Trophoblast cell (in vitro differentiated cells and primary cell): ENCODE data around the gene GRIN2A.

Experiments used
- DNase-seq, 2 donors: peaks; one replicate each; pipeline ENCODE4 v3.0.0-alpha.2; 2016
- H2AFZ ChIP-seq: 2 replicates; pipeline ENCODE4 v1.6.1; 2013; ENCODE audit warnings: low read length, moderate library complexity, mild to moderate bottlenecking; ENCODE audit not compliant: insufficient read depth, poor library complexity
- H2AK5ac ChIP-seq: 2 replicates; pipeline ENCODE4 v1.6.1; 2013; ENCODE audit warnings: mild to moderate bottlenecking, low read length
- H2BK120ac ChIP-seq: 2 replicates; pipeline ENCODE4 v1.6.1; 2013; ENCODE audit warnings: low read length, mild to moderate bottlenecking, moderate library complexity; ENCODE audit not compliant: insufficient read depth, poor library complexity
- H2BK12ac ChIP-seq: 2 replicates; pipeline ENCODE4 v1.6.1; 2013; ENCODE audit warnings: mild to moderate bottlenecking, low read length, moderate library complexity
- H2BK5ac ChIP-seq: 2 replicates; pipeline ENCODE4 v1.6.1; 2013; ENCODE audit warnings: low read length, low read depth, moderate library complexity, mild to moderate bottlenecking; ENCODE audit not compliant: poor library complexity
- H3K14ac ChIP-seq: 2 replicates; pipeline ENCODE4 v1.6.1; 2013; ENCODE audit warnings: mild to moderate bottlenecking, low read length
- H3K18ac ChIP-seq: 2 replicates; pipeline ENCODE4 v1.6.1; 2013; ENCODE audit warnings: mild to moderate bottlenecking, low read length
- H3K23ac ChIP-seq: 2 replicates; pipeline ENCODE4 v1.6.1; 2013; ENCODE audit warnings: low read length
- H3K27ac ChIP-seq: 2 replicates; pipeline ENCODE4 v1.5.1; 2013; ENCODE audit warnings: low read depth, mild to moderate bottlenecking, inconsistent platforms, low read length, moderate library complexity
- H3K27me3 ChIP-seq: 2 replicates; pipeline ENCODE4 v1.6.1; 2013; ENCODE audit warnings: inconsistent platforms, mild to moderate bottlenecking, low read length, moderate library complexity; ENCODE audit not compliant: insufficient read depth
- H3K36me3 ChIP-seq, 2 experiments: 1 replicate in 1 of 2; 2 replicates in 1 of 2; pipeline ENCODE4 v1.6.1; 2013; ENCODE audit warnings: low read length in 2 of 2, mild to moderate bottlenecking in 2 of 2, moderate library complexity in 1 of 2; ENCODE audit not compliant: insufficient read depth in 2 of 2, control insufficient read depth in 1 of 2
- H3K4ac ChIP-seq: 2 replicates; pipeline ENCODE4 v1.6.1; 2013; ENCODE audit warnings: low read depth, mild to moderate bottlenecking, low read length, moderate library complexity
- H3K4me1 ChIP-seq, 2 experiments: 1 replicate in 1 of 2; 2 replicates in 1 of 2; pipeline ENCODE4 v1.6.1; 2013; ENCODE audit warnings: low read length in 2 of 2, mild to moderate bottlenecking in 2 of 2, moderate library complexity in 1 of 2; ENCODE audit not compliant: insufficient read depth in 2 of 2, control insufficient read depth in 1 of 2
- H3K4me2 ChIP-seq: 2 replicates; pipeline ENCODE4 v1.6.1; 2013; ENCODE audit warnings: inconsistent platforms, mild to moderate bottlenecking, low read length, moderate library complexity
- H3K4me3 ChIP-seq: 2 replicates; pipeline ENCODE4 v1.5.1; 2013; ENCODE audit warnings: mild to moderate bottlenecking, low read depth, low read length, inconsistent platforms
- H3K79me1 ChIP-seq: one replicate; pipeline ENCODE4 v1.6.1; 2013; ENCODE audit warnings: low read length
- H3K79me2 ChIP-seq: 2 replicates; pipeline ENCODE4 v1.6.1; 2013; ENCODE audit warnings: low read length, mild to moderate bottlenecking; ENCODE audit not compliant: control insufficient read depth, insufficient read depth, poor library complexity
- H3K9ac ChIP-seq: 2 replicates; pipeline ENCODE4 v1.6.1; 2013; ENCODE audit warnings: mild to moderate bottlenecking, low read length
- H3K9me3 ChIP-seq: 2 replicates; pipeline ENCODE4 v1.6.1; 2013; ENCODE audit warnings: low read depth, mild to moderate bottlenecking, control low read depth, inconsistent platforms, low read length; ENCODE audit not compliant: insufficient read depth
- H4K12ac ChIP-seq: 2 replicates; pipeline ENCODE4 v1.6.1; 2013; ENCODE audit warnings: low read depth, mild to moderate bottlenecking, low read length, moderate library complexity
- H4K8ac ChIP-seq: 2 replicates; pipeline ENCODE4 v1.6.1; 2013; ENCODE audit warnings: low read depth, mild to moderate bottlenecking, low read length, moderate library complexity
- H4K91ac ChIP-seq: one replicate; pipeline ENCODE4 v1.6.1; 2013; ENCODE audit warnings: low read depth, mild to moderate bottlenecking, low read length, moderate library complexity
- WGBS: extraction: QIAGEN DNeasy Blood & Tissue Kit; methylation state at CpG from one replicate; pipeline ENCODE4 v1.1.7; 2013; ENCODE audit warnings: missing lambda C conversion rate; ENCODE audit not compliant: insufficient read length, insufficient coverage; ENCODE audit errors: extremely low coverage; 5-methylcytosine and 5-hydroxymethylcytosine counted together

GRIN2A gene

GRCh38 chr16:10107081-10107480 lies 75.1 kb downstream of the GRIN2A start:
- Histone ChIP-seq H2BK12ac (no peak overlapping the region), H4K12ac (no peak overlapping the region), H3K4me2 (no peak overlapping the region), H3K4me3 (no peak overlapping the region), H3K4me1 (no peaks in the 10 kb centered on the region), H3K27me3 (no peaks in the 10 kb centered on the region), H3K79me1 (no peaks in the 10 kb centered on the region), H3K4ac (no peak overlapping the region), H3K23ac (no peak overlapping the region), H3K27ac (no peak overlapping the region), H3K79me2 (no peaks in the 10 kb centered on the region), H3K9ac (no peak overlapping the region), H2AK5ac (no peak overlapping the region), H4K8ac (no peak overlapping the region), H2AFZ (no peak overlapping the region), H3K36me3 (no peaks in the 10 kb centered on the region), H3K14ac (no peak overlapping the region), H3K18ac (no peak overlapping the region), H4K91ac (no peak overlapping the region), H3K9me3 (peaks cover 3% of the 10 kb centered on the region), H2BK5ac (no peak overlapping the region), H2BK120ac (no peak overlapping the region)
- DNase-seq = no peak
- no CpG with 5 or more reads among the region's 1 CpG for WGBS

- Histone ChIP-seq H2BK5ac (no peak overlapping the region), H2AK5ac (no peak overlapping the region), H3K79me2 (no peaks in the 10 kb centered on the region), H2BK120ac (no peak overlapping the region), H3K4me2 (no peak overlapping the region), H4K91ac (no peak overlapping the region), H3K27me3 (no peaks in the 10 kb centered on the region), H2BK12ac (no peak overlapping the region), H3K23ac (no peak overlapping the region), H3K36me3 (no peaks in the 10 kb centered on the region), H4K12ac (no peak overlapping the region), H3K4me3 (no peak overlapping the region), H3K18ac (no peak overlapping the region), H3K14ac (no peak overlapping the region), H4K8ac (no peak overlapping the region), H3K79me1 (no peaks in the 10 kb centered on the region), H3K9ac (no peak overlapping the region), H3K9me3 (peaks cover 3% of the 10 kb centered on the region), H3K4me1 (no peaks in the 10 kb centered on the region), H3K27ac (no peak overlapping the region), H3K4ac (no peak overlapping the region), H2AFZ (no peak overlapping the region)
- DNase-seq = no peak
- no CpG with 5 or more reads among the region's 1 CpG for WGBS
Observed at GRCh38 chr16:10103700-10104099, 78.5 kb downstream of the GRIN2A start.

- Histone ChIP-seq H3K4ac (no peak overlapping the region), H3K27ac (no peak overlapping the region), H3K14ac (no peak overlapping the region), H3K79me2 (no peaks in the 10 kb centered on the region), H4K12ac (no peak overlapping the region), H3K4me3 (no peak overlapping the region), H3K23ac (no peak overlapping the region), H3K4me2 (no peak overlapping the region), H3K18ac (no peak overlapping the region), H3K36me3 (no peaks in the 10 kb centered on the region), H2AFZ (no peak overlapping the region), H2BK12ac (no peak overlapping the region), H2BK120ac (no peak overlapping the region), H3K9me3 (peaks cover 3% of the 10 kb centered on the region), H3K27me3 (no peaks in the 10 kb centered on the region), H3K4me1 (no peaks in the 10 kb centered on the region), H2BK5ac (no peak overlapping the region), H4K91ac (no peak overlapping the region), H4K8ac (no peak overlapping the region), H3K9ac (no peak overlapping the region), H3K79me1 (no peaks in the 10 kb centered on the region), H2AK5ac (no peak overlapping the region)
- no peak for DNase-seq
Observed at GRCh38 chr16:10103118-10103517, 79.1 kb downstream of the GRIN2A start.

- Histone ChIP-seq H4K12ac (no peak overlapping the region), H3K79me2 (no peaks in the 10 kb centered on the region), H3K27me3 (no peaks in the 10 kb centered on the region), H2BK5ac (no peak overlapping the region), H3K23ac (no peak overlapping the region), H4K91ac (no peak overlapping the region), H2BK12ac (no peak overlapping the region), H2BK120ac (no peak overlapping the region), H3K4me2 (no peak overlapping the region), H3K9ac (no peak overlapping the region), H3K27ac (no peak overlapping the region), H3K4me1 (no peaks in the 10 kb centered on the region), H3K4me3 (peak overlapping the region; percentile 20), H3K79me1 (no peaks in the 10 kb centered on the region), H2AK5ac (no peak overlapping the region), H3K18ac (no peak overlapping the region), H3K14ac (no peak overlapping the region), H3K9me3 (peaks cover 3% of the 10 kb centered on the region), H4K8ac (no peak overlapping the region), H2AFZ (no peak overlapping the region), H3K36me3 (no peaks in the 10 kb centered on the region), H3K4ac (no peak overlapping the region)
- WGBS = no CpG with 5 or more reads among the region's 4 CpGs
- DNase-seq = no peak
Observed at GRCh38 chr16:10100829-10101228, 81.4 kb downstream of the GRIN2A start.

- no peak overlapping the region for H4K91ac ChIP-seq
- H2BK120ac ChIP-seq = no peak overlapping the region
- peaks cover 3% of the 10 kb centered on the region for H3K9me3 ChIP-seq
- H2BK12ac ChIP-seq = no peak overlapping the region
- H3K4me2 ChIP-seq = no peak overlapping the region
- no peak overlapping the region for H4K8ac ChIP-seq
- H3K18ac ChIP-seq = no peak overlapping the region
- H2BK5ac ChIP-seq = no peak overlapping the region
- H4K12ac ChIP-seq = no peak overlapping the region
- H3K4me3 ChIP-seq = no peak overlapping the region
- H3K79me1 ChIP-seq = no peaks in the 10 kb centered on the region
- no peak for DNase-seq
- H2AK5ac ChIP-seq = no peak overlapping the region
- no peak overlapping the region for H3K9ac ChIP-seq
- no peaks in the 10 kb centered on the region for H3K4me1 ChIP-seq
- no peak overlapping the region for H3K14ac ChIP-seq
- no peak overlapping the region for H2AFZ ChIP-seq
- no peak overlapping the region for H3K4ac ChIP-seq
- no peaks in the 10 kb centered on the region for H3K27me3 ChIP-seq
- H3K79me2 ChIP-seq = no peaks in the 10 kb centered on the region
- no peaks in the 10 kb centered on the region for H3K36me3 ChIP-seq
- no peak overlapping the region for H3K23ac ChIP-seq
- H3K27ac ChIP-seq = no peak overlapping the region
Observed at GRCh38 chr16:10098991-10099390, 83.2 kb downstream of the GRIN2A start.
